Esophagus squamous epithelium (tissue), 5 donors: ENCODE measurements around the gene TMCC3. TPM values are rescaled to one million over a fixed set of nuclear protein-coding genes. Genes with fewer than 3 reads are reported as not detected.
A peak's percentile ranks its signal among the peaks of the same experiment; 100 is the strongest.

Source experiments
- DNase-seq: peaks from one replicate; lab custom pipeline; 2025; lab: John Stamatoyannopoulos, UW
- H3K27ac ChIP-seq, 4 donors: fragments of 200-600 bp; sonication (generic); one replicate each; pipeline ENCODE4 v1.5.1; 2016 to 2019; ENCODE audit warnings: mild to moderate bottlenecking in 1 of 4
- H3K27me3 ChIP-seq, 4 donors: fragments of 200-600 bp; sonication (generic); 1 replicate in 3 of 4; 2 replicates in 1 of 4; pipeline versions ENCODE4 v1.5.1 to v1.6.0; 2017 to 2021; ENCODE audit warnings: antibody characterized with exemption in 1 of 4
- H3K36me3 ChIP-seq, 3 donors: fragments of 200-600 bp; sonication (generic); one replicate each; pipeline ENCODE4 v1.5.1; 2016 to 2019
- H3K4me1 ChIP-seq, 3 donors: fragments of 200-600 bp; sonication (generic); one replicate each; pipeline ENCODE4 v1.5.1; 2017 to 2019
- H3K4me3 ChIP-seq, 4 donors: fragments of 200-600 bp; sonication (generic); 1 replicate in 3 of 4; 2 replicates in 1 of 4; pipeline ENCODE4 v1.5.1; 2016 to 2019; ENCODE audit warnings: mild to moderate bottlenecking in 2 of 4, moderate library complexity in 1 of 4
- H3K9me3 ChIP-seq, 3 donors: fragments of 200-600 bp; sonication (generic); one replicate each; pipeline ENCODE4 v1.5.1; 2016 to 2019
- CTCF ChIP-seq, 6 experiments: fragments of 450-650 bp in 4 of 6; fragments of 200-600 bp in 2 of 6; sonication (generic) in 2 of 6; IDR thresholded peaks; one replicate each; pipeline ENCODE4 v1.5.1; 2016 to 2019; ENCODE audit warnings: antibody characterized with exemption in 6 of 6, mild to moderate bottlenecking in 4 of 6, moderate library complexity in 4 of 6
- POLR2A ChIP-seq, 4 donors: fragments of 450-650 bp; IDR thresholded peaks; one replicate each; pipeline ENCODE4 v1.6.1; 2017; ENCODE audit warnings: antibody characterized with exemption in 4 of 4, mild to moderate bottlenecking in 4 of 4, moderate library complexity in 3 of 4
- WGBS, 2 donors: methylation state at CpG; one replicate each; pipeline ENCODE4 v1.1.5; 2018; 5-methylcytosine and 5-hydroxymethylcytosine counted together
- intact Hi-C: fragments of 100-400 bp; cut with DNase I; formaldehyde crosslinking; loops from one replicate; pipeline ENCODE4 v1.15.0; 2022
- total RNA-seq, 4 donors: library from RNA; depleted of rRNA; stranded (reverse); fragments of >200 nt; gene quantifications; one replicate each; pipeline ENCODE4 v1.1.0, GENCODE V29; 2016
- donor health status: DM: yes; HTN: yes; CAD: no.

The TMCC3 gene
- total RNA-seq, 4 donors from 2014 or later: 6.8 to 14.2 (median 10.5) TPM

GRCh38 chr12:94557746-94558295 is 92.5 kb downstream of the TMCC3 start:
- Histone ChIP-seq H3K9me3 (no peaks in the 10 kb centered on the region), H3K27ac (no peak overlapping the region), H3K4me1 (peaks cover 12 to 32% (median 15%) of the 10 kb centered on the region in 3 donors), H3K4me3 (no peak overlapping the region), H3K36me3 (no peaks in the 10 kb centered on the region), H3K27me3 (no peaks in the 10 kb centered on the region)
- 85 to 100% methylated on average over 1 of the region's 1 CpG for WGBS, 2 donors
- intact Hi-C loops: no loop called here
- no peak for DNase-seq
- TF ChIP-seq POLR2A (IDR thresholded peaks at IDR 0.05) (no peak), CTCF (IDR thresholded peaks at IDR 0.05) (no peak)

GRCh38 chr12:94555687-94556086 is 94.7 kb downstream of the TMCC3 start:
- H3K36me3 ChIP-seq: no peaks in the 10 kb centered on the region
- no peaks in the 10 kb centered on the region for H3K9me3 ChIP-seq
- no peak for DNase-seq
- WGBS, 2 donors: 67 to 86% methylated on average over 3 of the region's 3 CpGs
- no peak overlapping the region for H3K27ac ChIP-seq
- H3K4me3 ChIP-seq: no peak overlapping the region
- intact Hi-C loops: no loop called here
- no peak for TF ChIP-seq POLR2A (IDR thresholded peaks at IDR 0.05)
- no peak for TF ChIP-seq CTCF (IDR thresholded peaks at IDR 0.05)
- H3K27me3 ChIP-seq: no peaks in the 10 kb centered on the region
- H3K4me1 ChIP-seq: peaks cover 4 to 22% (median 11%) of the 10 kb centered on the region in 3 donors

GRCh38 chr12:94553875-94554274 is 96.5 kb downstream of the TMCC3 start:
- no peak for DNase-seq
- 91% methylated on average over 11 to 15 of the region's 15 CpGs for WGBS, 2 donors
- Histone ChIP-seq H3K9me3 (no peaks in the 10 kb centered on the region), H3K4me3 (no peak overlapping the region), H3K27ac (no peak overlapping the region), H3K4me1 (peaks cover 0 to 17% (median 11%) of the 10 kb centered on the region in 3 donors), H3K36me3 (no peaks in the 10 kb centered on the region), H3K27me3 (no peaks in the 10 kb centered on the region)
- TF ChIP-seq CTCF (IDR thresholded peaks at IDR 0.05) (no peak), POLR2A (IDR thresholded peaks at IDR 0.05) (no peak)
- intact Hi-C loops: no loop called here

- Histone ChIP-seq H3K9me3 (no peaks in the 10 kb centered on the region), H3K27me3 (no peaks in the 10 kb centered on the region), H3K4me3 (no peak overlapping the region), H3K4me1 (peaks cover 0 to 17% (median 11%) of the 10 kb centered on the region in 3 donors), H3K36me3 (no peaks in the 10 kb centered on the region), H3K27ac (peak overlapping the region in 3 of 4 donors; percentile 44 to 57 (median 52))
- TF ChIP-seq POLR2A (IDR thresholded peaks at IDR 0.05): no peak
- no peak for TF ChIP-seq CTCF (IDR thresholded peaks at IDR 0.05)
- 11 to 35% methylated on average over 6 of the region's 6 CpGs for WGBS, 2 donors
- DNase-seq: no peak
- intact Hi-C loops: no loop called here
Observed at GRCh38 chr12:94553130-94553519, 97.2 kb downstream of the TMCC3 start.

- no peaks in the 10 kb centered on the region for H3K27me3 ChIP-seq
- no peak for DNase-seq
Observed at GRCh38 chr12:94551810-94552209, 98.5 kb downstream of the TMCC3 start.

More at GRCh38 chr12:94551810-94552209, 98.5 kb downstream of the TMCC3 start:
- TF ChIP-seq CTCF (IDR thresholded peaks at IDR 0.05) (no peak), POLR2A (IDR thresholded peaks at IDR 0.05) (no peak)
- intact Hi-C loops: no loop called here
- Histone ChIP-seq H3K36me3 (no peaks in the 10 kb centered on the region), H3K4me3 (no peak overlapping the region), H3K9me3 (no peaks in the 10 kb centered on the region), H3K4me1 (peaks cover 0 to 17% (median 11%) of the 10 kb centered on the region in 3 donors), H3K27ac (peak overlapping the region in 2 of 4 donors; percentile 52 to 68)
- WGBS, 2 donors: 58 to 59% methylated on average over 3 of the region's 4 CpGs
